CD4-positive, CD25-positive, alpha-beta regulatory T cell (primary cell): Measurements from ENCODE around the gene MRPL50. TPM values are rescaled to one million over a fixed set of nuclear protein-coding genes. Genes with fewer than 3 reads are reported as not detected.

Experiments
- ATAC-seq, 2 donors: fragments of 150-1000 bp; cut with Tn5 transposase; one replicate each; pipeline ENCODE4 v1.10.0; 2021; ENCODE audit warnings: low read depth in 2 of 2, moderate number of reproducible peaks in 2 of 2, moderate library complexity in 1 of 2
- DNase-seq, 3 donors: peaks; one replicate each; pipeline versions ENCODE4 v3.0.0 to v3.0.0-alpha.2; 2012 to 2022; ENCODE audit warnings: mixed read lengths in 1 of 3
- H3K27ac ChIP-seq: one replicate; pipeline ENCODE4 v1.7.0; 2013; ENCODE audit warnings: mild to moderate bottlenecking, low read length; ENCODE audit not compliant: insufficient read depth, poor library complexity, severe bottlenecking
- H3K27me3 ChIP-seq: one replicate; pipeline ENCODE4 v1.7.0; 2013; ENCODE audit warnings: low read length; ENCODE audit not compliant: control insufficient read depth, insufficient read depth
- H3K36me3 ChIP-seq: one replicate; pipeline ENCODE4 v1.7.0; 2013; ENCODE audit warnings: mild to moderate bottlenecking, low read length, moderate library complexity; ENCODE audit not compliant: control insufficient read depth, insufficient read depth
- H3K4me1 ChIP-seq: 2 replicates; pipeline ENCODE4 v1.7.0; 2013; ENCODE audit warnings: mild to moderate bottlenecking, low read length; ENCODE audit not compliant: insufficient read depth, control insufficient read depth, poor library complexity, severe bottlenecking
- H3K4me3 ChIP-seq: one replicate; pipeline ENCODE4 v1.7.0; 2013; ENCODE audit warnings: low read depth, mild to moderate bottlenecking, low read length, moderate library complexity
- H3K9me3 ChIP-seq, 2 experiments: 1 replicate in 1 of 2; 2 replicates in 1 of 2; pipeline ENCODE4 v1.7.0; 2013; ENCODE audit warnings: low read length in 2 of 2, mild to moderate bottlenecking in 1 of 2, moderate library complexity in 1 of 2; ENCODE audit not compliant: control insufficient read depth in 2 of 2
- H3K27ac Mint-ChIP-seq, 3 donors: one replicate each; pipeline ENCODE4 v1.8.0; 2020 to 2022; ENCODE audit warnings: mild to moderate bottlenecking in 3 of 3, mixed read lengths in 3 of 3, moderate library complexity in 2 of 3
- H3K27me3 Mint-ChIP-seq: one replicate; pipeline ENCODE4 v1.8.0; 2022; ENCODE audit warnings: mild to moderate bottlenecking, mixed read lengths
- H3K36me3 Mint-ChIP-seq: one replicate; pipeline ENCODE4 v1.8.0; 2020; ENCODE audit warnings: mixed read lengths
- H3K4me1 Mint-ChIP-seq, 4 donors: one replicate each; pipeline ENCODE4 v1.8.0; 2020 to 2022; ENCODE audit warnings: mixed read lengths in 4 of 4, mild to moderate bottlenecking in 1 of 4
- H3K4me3 Mint-ChIP-seq, 4 donors: one replicate each; pipeline ENCODE4 v1.8.0; 2020 to 2022; ENCODE audit warnings: mild to moderate bottlenecking in 4 of 4, mixed read lengths in 4 of 4, moderate library complexity in 3 of 4
- H3K9me3 Mint-ChIP-seq, 7 donors: one replicate each; pipeline ENCODE4 v1.8.0; 2020 to 2022; ENCODE audit warnings: mixed read lengths in 7 of 7, mild to moderate bottlenecking in 3 of 7, moderate library complexity in 2 of 7
- polyA plus RNA-seq, 4 donors: library from polyadenylated mRNA; unstranded; fragments of 300-500 nt; fragmentation: Illumina TruSeq; gene quantifications; one replicate each; pipeline ENCODE4 v1.2.3, GENCODE V29; 2021
- total RNA-seq: library from RNA; stranded (reverse); gene quantifications from one replicate; pipeline ENCODE4 v1.2.3, GENCODE V29; 2022

MRPL50 gene
- total and polyA plus RNA-seq, 5 donors from 2014 or later = 8.5 to 26.2 (median 18.1) TPM

DNA sequence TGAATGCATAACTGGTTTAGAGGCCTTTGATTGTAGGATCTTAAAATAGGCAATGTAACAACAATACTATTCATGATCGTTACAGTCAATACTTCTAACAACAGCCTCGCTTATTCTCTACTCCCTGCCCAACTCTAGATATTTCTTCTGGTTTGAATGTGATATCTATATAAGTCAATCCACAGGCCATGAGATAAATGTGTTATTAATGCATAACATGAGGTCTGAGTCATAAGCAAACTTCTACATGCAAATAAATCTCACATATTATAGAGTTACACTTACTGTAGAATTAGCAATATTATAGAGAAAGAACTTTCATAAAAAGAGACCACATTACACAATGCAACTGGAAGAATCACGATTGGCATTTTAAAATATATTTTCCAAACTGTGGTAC lies 40.1 kb upstream of the MRPL50 start:
- H3K4me1 Mint-ChIP-seq = no peaks in the 10 kb centered on the region
- peaks cover 0 to 5% (median 0%) of the 10 kb centered on the region in 7 donors for H3K9me3 Mint-ChIP-seq

DNA sequence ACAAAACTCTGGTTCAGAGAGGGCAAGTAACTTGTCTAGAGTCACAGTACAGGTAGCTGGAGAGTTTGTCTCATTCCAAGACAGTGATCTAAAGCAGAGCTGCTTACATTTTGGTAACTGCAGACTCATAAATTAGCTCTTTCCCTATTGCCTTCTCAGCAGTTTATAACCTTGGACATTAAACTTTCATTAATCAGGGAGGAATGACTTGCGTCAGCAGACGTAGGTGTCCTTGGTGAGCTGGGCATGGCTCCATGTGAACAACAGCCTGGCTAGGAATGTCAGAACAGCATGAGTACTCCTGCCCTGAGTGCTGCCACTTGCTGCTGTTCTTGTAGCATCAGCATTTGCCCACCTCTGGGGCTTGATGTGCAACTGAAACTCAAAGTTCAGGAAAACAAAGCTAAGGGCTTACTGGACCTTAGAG lies 39.4 kb upstream of the MRPL50 start:
- ATAC-seq (no peak), DNase-seq (no peak)
- Mint-ChIP-seq H3K4me3 (no peak overlapping the region), H3K4me1 (no peaks in the 10 kb centered on the region), H3K9me3 (peaks cover 0 to 5% (median 0%) of the 10 kb centered on the region in 7 donors), H3K27ac (no peak overlapping the region), H3K27me3 (peaks cover 22% of the 10 kb centered on the region), H3K36me3 (no peaks in the 10 kb centered on the region)
- Histone ChIP-seq H3K36me3 (no peaks in the 10 kb centered on the region), H3K4me3 (no peak overlapping the region), H3K27ac (no peak overlapping the region), H3K27me3 (peaks cover 3% of the 10 kb centered on the region), H3K9me3 (no peaks in the 10 kb centered on the region), H3K4me1 (no peaks in the 10 kb centered on the region)

More for the DNA sequence above, 40.1 kb upstream of the MRPL50 start:
- H3K4me3 Mint-ChIP-seq = no peak overlapping the region
- no peak for ATAC-seq
- H3K9me3 ChIP-seq = no peaks in the 10 kb centered on the region
- peaks cover 3% of the 10 kb centered on the region for H3K27me3 ChIP-seq
- no peak for DNase-seq
- H3K27me3 Mint-ChIP-seq = peaks cover 23% of the 10 kb centered on the region
- H3K27ac ChIP-seq = no peak overlapping the region
- H3K4me1 ChIP-seq = no peaks in the 10 kb centered on the region
- H3K4me3 ChIP-seq = no peak overlapping the region
- H3K36me3 ChIP-seq = no peaks in the 10 kb centered on the region
- H3K36me3 Mint-ChIP-seq = no peaks in the 10 kb centered on the region
- H3K27ac Mint-ChIP-seq = no peak overlapping the region

DNA sequence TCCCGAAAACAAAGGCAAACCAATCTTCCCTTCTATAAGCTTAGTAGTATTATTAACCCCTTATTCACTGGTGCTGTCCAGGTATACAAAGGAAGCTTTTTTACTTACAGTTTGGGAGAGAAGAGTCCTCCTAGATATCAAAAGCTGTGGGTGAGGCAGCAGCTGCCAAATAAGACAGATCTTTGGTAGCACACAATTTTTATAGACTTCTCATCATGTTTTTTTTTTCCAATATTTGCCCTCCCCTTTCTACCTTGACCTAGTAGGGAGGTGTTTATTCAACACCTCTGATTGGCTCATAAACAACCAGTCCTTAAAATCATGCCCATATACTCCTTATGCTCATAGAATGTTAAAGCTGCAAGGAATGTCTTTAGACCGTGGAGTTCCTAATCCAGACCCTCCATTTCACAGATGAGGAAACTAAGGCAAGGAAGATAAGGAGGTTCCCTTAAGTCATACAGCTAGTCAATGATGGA lies 37.2 kb upstream of the MRPL50 start, which contains the start of gene ALDOB:
TSS of gene ALDOB (minus strand) at position 174 of the 479 bp plus-strand sequence. CDS start 4,887 bp downstream, outside the sequence.
- H3K4me3 Mint-ChIP-seq = no peak within 1 kb of the TSS
- DNase-seq = no peak
- H3K9me3 Mint-ChIP-seq = peaks cover 0 to 5% (median 0%) of the 10 kb centered on the region in 7 donors

DNA sequence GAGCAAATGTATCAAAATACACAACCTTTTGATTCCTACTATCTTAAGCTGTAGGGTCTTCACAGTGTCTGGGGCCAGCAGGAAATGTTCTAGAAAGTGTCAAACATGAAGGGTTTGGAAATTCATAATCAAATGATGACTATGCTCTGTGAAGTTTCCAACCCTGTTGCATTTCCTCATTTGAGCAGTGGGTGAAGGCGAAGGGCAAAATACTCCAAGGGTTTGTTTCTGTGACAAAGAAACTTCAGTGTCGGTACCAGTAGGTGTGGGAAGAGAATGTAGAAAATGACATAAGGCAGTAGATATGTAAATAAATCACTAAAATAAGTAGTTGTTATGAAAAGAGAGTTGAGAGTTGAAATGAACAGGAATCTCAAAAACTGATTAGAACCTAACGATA lies 36.6 kb upstream of the MRPL50 start:
- peaks cover 0 to 4% (median 0%) of the 10 kb centered on the region in 7 donors for H3K9me3 Mint-ChIP-seq
- ATAC-seq = no peak

More for the DNA sequence above, 37.2 kb upstream of the MRPL50 start, which contains the start of gene ALDOB:
- no peak within 1 kb of the TSS for H3K27ac ChIP-seq
- H3K36me3 Mint-ChIP-seq = no peaks in the 10 kb centered on the region
- no peaks in the 10 kb centered on the region for H3K4me1 Mint-ChIP-seq
- H3K9me3 ChIP-seq = no peaks in the 10 kb centered on the region
- H3K4me3 ChIP-seq = no peak within 1 kb of the TSS
- H3K27ac Mint-ChIP-seq = no peak within 1 kb of the TSS
- ATAC-seq = no peak
- no peaks in the 10 kb centered on the region for H3K4me1 ChIP-seq
- H3K27me3 Mint-ChIP-seq = peaks cover 26% of the 10 kb centered on the region
- H3K36me3 ChIP-seq = no peaks in the 10 kb centered on the region
- peaks cover 3% of the 10 kb centered on the region for H3K27me3 ChIP-seq

DNA sequence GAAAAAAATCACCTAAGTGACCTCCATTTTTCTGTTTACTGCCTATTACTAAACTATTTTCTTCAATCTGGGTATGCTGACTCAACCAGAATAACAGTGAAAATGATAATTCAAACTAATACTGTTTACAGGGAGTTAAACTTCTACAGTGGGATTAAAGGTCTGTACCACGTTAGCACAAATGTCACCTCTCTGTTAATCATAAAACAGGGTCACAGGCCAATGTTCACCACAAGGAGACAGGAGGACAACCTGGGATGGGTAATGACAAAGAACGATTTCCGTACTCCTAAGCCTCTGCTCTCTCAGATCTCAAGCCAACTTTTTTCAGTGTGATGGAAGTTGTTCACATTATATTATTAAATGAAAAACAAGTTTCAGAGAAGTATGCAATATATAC lies 34.8 kb upstream of the MRPL50 start:
- H3K4me3 Mint-ChIP-seq = no peak overlapping the region
- Histone ChIP-seq H3K4me3 (no peak overlapping the region), H3K9me3 (no peaks in the 10 kb centered on the region), H3K27me3 (peaks cover 3% of the 10 kb centered on the region), H3K4me1 (no peaks in the 10 kb centered on the region), H3K27ac (no peak overlapping the region), H3K36me3 (no peaks in the 10 kb centered on the region)
- no peaks in the 10 kb centered on the region for H3K36me3 Mint-ChIP-seq
- ATAC-seq (no peak), DNase-seq (no peak)
- H3K4me1 Mint-ChIP-seq = no peaks in the 10 kb centered on the region
- peaks cover 0 to 2% (median 0%) of the 10 kb centered on the region in 7 donors for H3K9me3 Mint-ChIP-seq
- peaks cover 20% of the 10 kb centered on the region for H3K27me3 Mint-ChIP-seq
- H3K27ac Mint-ChIP-seq = no peak overlapping the region

More for the DNA sequence above, 36.6 kb upstream of the MRPL50 start:
- H3K9me3 ChIP-seq = no peaks in the 10 kb centered on the region
- no peak overlapping the region for H3K27ac Mint-ChIP-seq
- H3K27ac ChIP-seq = no peak overlapping the region
- H3K36me3 ChIP-seq = no peaks in the 10 kb centered on the region
- no peaks in the 10 kb centered on the region for H3K4me1 Mint-ChIP-seq
- H3K27me3 ChIP-seq = peaks cover 3% of the 10 kb centered on the region
- no peak overlapping the region for H3K4me3 ChIP-seq
- peaks cover 25% of the 10 kb centered on the region for H3K27me3 Mint-ChIP-seq
- DNase-seq = no peak
- H3K4me3 Mint-ChIP-seq = no peak overlapping the region
- no peaks in the 10 kb centered on the region for H3K4me1 ChIP-seq
- H3K36me3 Mint-ChIP-seq = no peaks in the 10 kb centered on the region

DNA sequence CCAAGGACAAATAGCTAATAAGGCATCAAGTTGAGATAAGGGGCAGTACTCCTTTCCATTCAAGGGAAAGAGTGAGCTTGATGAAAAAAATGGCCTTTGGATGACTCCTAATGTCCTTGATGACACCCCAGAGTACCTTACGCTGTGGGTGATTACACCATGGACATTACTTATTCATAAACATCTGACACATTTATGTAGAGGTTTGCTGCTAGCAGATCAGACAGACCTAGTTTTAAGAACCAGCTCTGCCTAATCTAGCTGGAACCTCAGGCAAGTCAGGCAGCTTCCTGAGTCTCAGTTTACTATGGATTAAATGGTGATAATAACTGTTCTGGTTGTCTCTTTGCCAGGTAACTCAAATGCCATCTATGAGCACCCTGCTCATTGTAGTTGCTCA lies 34.3 kb upstream of the MRPL50 start:
- peaks cover 20% of the 10 kb centered on the region for H3K27me3 Mint-ChIP-seq
- no peak overlapping the region for H3K4me3 Mint-ChIP-seq
- H3K27ac Mint-ChIP-seq = no peak overlapping the region
- Histone ChIP-seq H3K27ac (no peak overlapping the region), H3K36me3 (no peaks in the 10 kb centered on the region), H3K9me3 (no peaks in the 10 kb centered on the region), H3K4me3 (no peak overlapping the region), H3K27me3 (peaks cover 3% of the 10 kb centered on the region), H3K4me1 (no peaks in the 10 kb centered on the region)
- DNase-seq (no peak), ATAC-seq (no peak)
- H3K4me1 Mint-ChIP-seq = no peaks in the 10 kb centered on the region
- H3K36me3 Mint-ChIP-seq = no peaks in the 10 kb centered on the region
- H3K9me3 Mint-ChIP-seq = peaks cover 0 to 2% (median 0%) of the 10 kb centered on the region in 7 donors

DNA sequence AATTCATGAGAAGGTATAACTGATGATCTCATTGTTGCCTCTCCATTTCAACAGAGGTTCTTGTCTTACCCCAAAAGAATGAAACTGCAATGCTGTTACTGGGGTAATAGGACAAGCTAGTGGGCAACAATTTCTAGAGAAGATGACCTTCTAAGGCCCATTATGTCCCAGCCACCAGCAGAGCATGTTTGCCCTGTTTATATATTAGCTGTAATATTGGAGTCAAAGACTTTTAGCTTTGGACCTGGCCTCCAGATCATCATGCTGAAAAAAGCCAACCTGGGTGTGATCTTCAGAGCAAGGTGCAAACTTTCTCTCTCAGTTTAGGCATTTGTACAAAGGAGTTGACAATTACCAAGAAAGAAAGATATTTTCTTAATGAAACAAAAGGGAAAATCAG lies 33.8 kb upstream of the MRPL50 start:
- no peaks in the 10 kb centered on the region for H3K4me1 Mint-ChIP-seq
- ATAC-seq (no peak), DNase-seq (no peak)
- Histone ChIP-seq H3K9me3 (no peaks in the 10 kb centered on the region), H3K27ac (no peak overlapping the region), H3K4me1 (no peaks in the 10 kb centered on the region), H3K27me3 (peaks cover 3% of the 10 kb centered on the region), H3K36me3 (no peaks in the 10 kb centered on the region), H3K4me3 (no peak overlapping the region)
- H3K36me3 Mint-ChIP-seq = no peaks in the 10 kb centered on the region
- peaks cover 20% of the 10 kb centered on the region for H3K27me3 Mint-ChIP-seq
- no peak overlapping the region for H3K4me3 Mint-ChIP-seq
- H3K27ac Mint-ChIP-seq = no peak overlapping the region
- H3K9me3 Mint-ChIP-seq = peaks cover 0 to 2% (median 0%) of the 10 kb centered on the region in 7 donors

DNA sequence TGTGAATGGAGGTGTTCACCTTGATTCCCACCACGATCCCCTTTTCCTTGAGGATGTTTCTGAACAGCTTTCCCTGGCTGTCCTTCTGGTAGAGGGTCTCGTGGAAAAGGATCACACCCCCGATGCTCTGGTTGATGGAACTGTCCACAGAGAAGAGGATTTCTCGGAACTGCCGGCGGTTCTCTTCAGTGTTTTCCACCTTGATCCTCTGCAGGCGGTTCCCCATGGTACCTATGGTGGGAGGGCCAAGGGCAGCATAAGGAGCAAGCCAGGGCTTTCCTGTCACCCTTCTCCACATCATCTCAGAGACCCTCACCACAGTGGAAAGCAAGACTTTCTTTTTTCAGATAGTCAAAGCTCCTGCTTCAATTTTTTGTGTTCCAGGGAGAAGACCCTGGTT lies 31.3 kb upstream of the MRPL50 start:
- H3K4me3 ChIP-seq = no peak overlapping the region
- no peak for DNase-seq
- no peaks in the 10 kb centered on the region for H3K36me3 ChIP-seq
- no peaks in the 10 kb centered on the region for H3K9me3 ChIP-seq
- Mint-ChIP-seq H3K27me3 (peaks cover 8% of the 10 kb centered on the region), H3K4me1 (no peaks in the 10 kb centered on the region), H3K36me3 (no peaks in the 10 kb centered on the region), H3K9me3 (no peaks in the 10 kb centered on the region), H3K27ac (no peak overlapping the region), H3K4me3 (no peak overlapping the region)
- no peaks in the 10 kb centered on the region for H3K4me1 ChIP-seq
- no peak overlapping the region for H3K27ac ChIP-seq
- ATAC-seq = no peak
- H3K27me3 ChIP-seq = peaks cover 3% of the 10 kb centered on the region
